GM19328 (cell line): ENCODE measurements around the gene SEC31A.
"Not testable (repeated sequence)": the region's sequence is repeated elsewhere in the genome, so short reads cannot be mapped to it uniquely, and the experiment has no call there.

ENCODE experiments used
- ATAC-seq: cut with Tn5 transposase; IDR thresholded peaks from one replicate; pipeline ENCODE4 v1.9.1; 2021; ENCODE audit warnings: mild to moderate bottlenecking, moderate library complexity; ENCODE audit not compliant: unreplicated experiment

SEC31A gene

GRCh38 chr4:82898322-82899243 lies 7.6 kb upstream of the SEC31A start:
- no peak for ATAC-seq

GRCh38 chr4:82896755-82897154 lies 5.8 kb upstream of the SEC31A start:
- no peak for ATAC-seq

- no peak for ATAC-seq
These were observed 3.0 kb upstream of the SEC31A start for GRCh38 chr4:82893942-82894341.

GRCh38 chr4:82892467-82892802 lies 1.5 kb upstream of the SEC31A start:
- no peak for ATAC-seq

GRCh38 chr4:82891707-82892466 lies 934 bp upstream of the SEC31A start:
- no peak for ATAC-seq

GRCh38 chr4:82890528-82890900 lies 439 bp downstream of the SEC31A start:
- no peak for ATAC-seq

GRCh38 chr4:82889287-82889686 lies 1.7 kb downstream of the SEC31A start:
- ATAC-seq: no peak

- ATAC-seq: no peak
These were observed 4.6 kb downstream of the SEC31A start for GRCh38 chr4:82886147-82886942.

GRCh38 chr4:82885410-82885809 lies 5.5 kb downstream of the SEC31A start:
- no peak for ATAC-seq

- no peak for ATAC-seq
These were observed 22.4 kb downstream of the SEC31A start for GRCh38 chr4:82868572-82868971.

GRCh38 chr4:82866706-82867385 lies 24.1 kb downstream of the SEC31A start:
- ATAC-seq: no peak

- not testable (repeated sequence) for ATAC-seq
These were observed 24.9 kb downstream of the SEC31A start for GRCh38 chr4:82866033-82866432.

- ATAC-seq: no peak
These were observed 25.4 kb downstream of the SEC31A start for GRCh38 chr4:82865592-82865991.

- ATAC-seq: no peak
These were observed 26.5 kb downstream of the SEC31A start for GRCh38 chr4:82864336-82864979.

- no peak for ATAC-seq
These were observed 29.4 kb downstream of the SEC31A start for GRCh38 chr4:82861529-82861928.

- ATAC-seq: not testable (repeated sequence)
These were observed 30.5 kb downstream of the SEC31A start for GRCh38 chr4:82860487-82860886.

- ATAC-seq: no peak
These were observed 38.1 kb downstream of the SEC31A start for GRCh38 chr4:82852751-82853285.

GRCh38 chr4:82851885-82852750 lies 38.8 kb downstream of the SEC31A start:
- ATAC-seq: no peak

GRCh38 chr4:82851318-82851717 lies 39.6 kb downstream of the SEC31A start:
- ATAC-seq: no peak
